ENCODE measurements around the gene TBXAS1. TPM values are rescaled to one million over a fixed set of nuclear protein-coding genes. Genes with fewer than 3 reads are reported as not detected.

TBXAS1 gene
- total RNA-seq, 1 experiment from 2014 or later = 2.3 TPM

DNA sequence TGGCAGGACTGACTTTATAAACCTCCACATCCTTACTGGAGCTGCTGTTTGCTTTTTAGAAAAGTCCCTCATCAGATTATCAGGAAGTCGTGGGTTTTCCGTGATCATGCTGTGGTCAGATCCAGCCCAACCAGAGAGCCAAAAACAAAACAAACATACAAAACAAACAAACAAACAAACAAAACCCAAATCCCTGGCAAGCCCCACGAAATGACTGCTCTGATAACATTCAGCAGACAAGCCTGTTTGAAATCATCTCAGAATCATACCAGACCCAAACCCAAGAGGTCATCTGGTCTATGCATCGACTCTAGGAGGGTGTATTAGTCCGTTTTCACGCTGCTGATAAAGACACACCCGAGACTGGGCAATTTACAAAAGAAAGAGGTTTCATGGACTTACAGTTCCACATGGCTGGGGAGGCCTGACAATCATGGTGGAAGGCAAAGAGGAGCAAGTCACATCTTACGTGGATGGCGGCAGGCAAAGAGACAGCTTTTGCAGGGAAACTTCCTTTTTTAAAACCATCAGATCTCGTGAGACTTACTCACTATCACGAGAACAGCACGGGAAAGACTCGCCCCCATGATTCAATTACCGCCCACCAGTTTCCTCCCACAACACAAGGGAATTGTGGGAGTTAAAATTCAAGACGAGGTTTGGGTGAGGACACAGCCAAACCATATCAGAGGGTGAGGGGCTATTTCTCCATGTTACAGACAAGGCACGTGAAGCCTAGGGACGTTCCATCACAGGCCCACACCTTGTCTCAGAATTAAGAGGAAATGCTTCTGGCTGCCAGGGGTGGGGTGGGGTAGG, 148.0 kb downstream of the TBXAS1 start (continued):
- TF ChIP-seq, protein P1, sequence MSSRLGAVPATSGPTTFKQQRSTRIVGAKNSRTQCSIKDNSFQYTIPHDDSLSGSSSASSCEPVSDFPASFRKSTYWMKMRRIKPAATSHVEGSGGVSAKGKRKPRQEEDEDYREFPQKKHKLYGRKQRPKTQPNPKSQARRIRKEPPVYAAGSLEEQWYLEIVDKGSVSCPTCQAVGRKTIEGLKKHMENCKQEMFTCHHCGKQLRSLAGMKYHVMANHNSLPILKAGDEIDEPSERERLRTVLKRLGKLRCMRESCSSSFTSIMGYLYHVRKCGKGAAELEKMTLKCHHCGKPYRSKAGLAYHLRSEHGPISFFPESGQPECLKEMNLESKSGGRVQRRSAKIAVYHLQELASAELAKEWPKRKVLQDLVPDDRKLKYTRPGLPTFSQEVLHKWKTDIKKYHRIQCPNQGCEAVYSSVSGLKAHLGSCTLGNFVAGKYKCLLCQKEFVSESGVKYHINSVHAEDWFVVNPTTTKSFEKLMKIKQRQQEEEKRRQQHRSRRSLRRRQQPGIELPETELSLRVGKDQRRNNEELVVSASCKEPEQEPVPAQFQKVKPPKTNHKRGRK (CRISPR knock-in tag; IDR thresholded peaks at IDR 0.05; ENCODE audit: borderline replicate concordance) = no peak
- TF ChIP-seq CREM (CRISPR knock-in tag; IDR thresholded peaks at IDR 0.05) (no peak), SMAD3 (CRISPR knock-in tag; IDR thresholded peaks at IDR 0.05; ENCODE audit: borderline replicate concordance) (no peak), FOXK1 (CRISPR knock-in tag; IDR thresholded peaks at IDR 0.05) (no peak), RORB (CRISPR knock-in tag; IDR thresholded peaks at IDR 0.05) (no peak)
- TF ChIP-seq, protein P2, sequence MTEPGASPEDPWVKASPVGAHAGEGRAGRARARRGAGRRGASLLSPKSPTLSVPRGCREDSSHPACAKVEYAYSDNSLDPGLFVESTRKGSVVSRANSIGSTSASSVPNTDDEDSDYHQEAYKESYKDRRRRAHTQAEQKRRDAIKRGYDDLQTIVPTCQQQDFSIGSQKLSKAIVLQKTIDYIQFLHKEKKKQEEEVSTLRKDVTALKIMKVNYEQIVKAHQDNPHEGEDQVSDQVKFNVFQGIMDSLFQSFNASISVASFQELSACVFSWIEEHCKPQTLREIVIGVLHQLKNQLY (CRISPR knock-in tag; IDR thresholded peaks at IDR 0.05) = no peak
- TF ChIP-seq, protein P3, sequence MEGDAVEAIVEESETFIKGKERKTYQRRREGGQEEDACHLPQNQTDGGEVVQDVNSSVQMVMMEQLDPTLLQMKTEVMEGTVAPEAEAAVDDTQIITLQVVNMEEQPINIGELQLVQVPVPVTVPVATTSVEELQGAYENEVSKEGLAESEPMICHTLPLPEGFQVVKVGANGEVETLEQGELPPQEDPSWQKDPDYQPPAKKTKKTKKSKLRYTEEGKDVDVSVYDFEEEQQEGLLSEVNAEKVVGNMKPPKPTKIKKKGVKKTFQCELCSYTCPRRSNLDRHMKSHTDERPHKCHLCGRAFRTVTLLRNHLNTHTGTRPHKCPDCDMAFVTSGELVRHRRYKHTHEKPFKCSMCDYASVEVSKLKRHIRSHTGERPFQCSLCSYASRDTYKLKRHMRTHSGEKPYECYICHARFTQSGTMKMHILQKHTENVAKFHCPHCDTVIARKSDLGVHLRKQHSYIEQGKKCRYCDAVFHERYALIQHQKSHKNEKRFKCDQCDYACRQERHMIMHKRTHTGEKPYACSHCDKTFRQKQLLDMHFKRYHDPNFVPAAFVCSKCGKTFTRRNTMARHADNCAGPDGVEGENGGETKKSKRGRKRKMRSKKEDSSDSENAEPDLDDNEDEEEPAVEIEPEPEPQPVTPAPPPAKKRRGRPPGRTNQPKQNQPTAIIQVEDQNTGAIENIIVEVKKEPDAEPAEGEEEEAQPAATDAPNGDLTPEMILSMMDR (IDR thresholded peaks at IDR 0.05) = no peak

DNA sequence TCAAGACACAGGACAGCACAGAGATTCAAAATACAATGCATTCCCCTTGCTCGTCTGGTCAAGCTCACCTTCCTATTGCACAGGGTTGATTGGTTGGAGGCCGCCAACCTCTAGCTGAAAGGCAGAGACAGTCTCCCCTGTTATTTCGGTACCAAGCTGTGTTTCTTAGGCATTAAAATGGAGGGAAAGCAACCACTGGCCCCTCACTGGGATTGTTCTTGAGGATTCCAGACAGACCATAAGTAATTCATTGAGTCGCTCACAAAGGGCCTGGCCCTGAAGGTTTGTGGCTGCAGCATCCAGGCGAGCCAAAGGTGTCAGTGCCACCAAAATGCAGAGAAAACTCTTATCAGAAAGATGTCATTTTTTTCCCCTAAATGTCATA, 152.4 kb downstream of the TBXAS1 start:
- no peaks in the 10 kb centered on the region for H3K36me3 Mint-ChIP-seq
- no peak overlapping the region for H3K4me3 Mint-ChIP-seq
- H3K27me3 Mint-ChIP-seq (ENCODE audit: low read depth) = no peaks in the 10 kb centered on the region; the same call in 1 of the 2 replicates
- ChIA-PET POLR2A (no interaction called here), CTCF (no interaction called here)
- H3K4me1 Mint-ChIP-seq = peaks cover 24% of the 10 kb centered on the region
- DNase-seq (ENCODE audit: low spot score) (no peak), ATAC-seq (peak; percentile 64)
- H3K27ac Mint-ChIP-seq = no peak overlapping the region
- TF ChIP-seq, protein P4, sequence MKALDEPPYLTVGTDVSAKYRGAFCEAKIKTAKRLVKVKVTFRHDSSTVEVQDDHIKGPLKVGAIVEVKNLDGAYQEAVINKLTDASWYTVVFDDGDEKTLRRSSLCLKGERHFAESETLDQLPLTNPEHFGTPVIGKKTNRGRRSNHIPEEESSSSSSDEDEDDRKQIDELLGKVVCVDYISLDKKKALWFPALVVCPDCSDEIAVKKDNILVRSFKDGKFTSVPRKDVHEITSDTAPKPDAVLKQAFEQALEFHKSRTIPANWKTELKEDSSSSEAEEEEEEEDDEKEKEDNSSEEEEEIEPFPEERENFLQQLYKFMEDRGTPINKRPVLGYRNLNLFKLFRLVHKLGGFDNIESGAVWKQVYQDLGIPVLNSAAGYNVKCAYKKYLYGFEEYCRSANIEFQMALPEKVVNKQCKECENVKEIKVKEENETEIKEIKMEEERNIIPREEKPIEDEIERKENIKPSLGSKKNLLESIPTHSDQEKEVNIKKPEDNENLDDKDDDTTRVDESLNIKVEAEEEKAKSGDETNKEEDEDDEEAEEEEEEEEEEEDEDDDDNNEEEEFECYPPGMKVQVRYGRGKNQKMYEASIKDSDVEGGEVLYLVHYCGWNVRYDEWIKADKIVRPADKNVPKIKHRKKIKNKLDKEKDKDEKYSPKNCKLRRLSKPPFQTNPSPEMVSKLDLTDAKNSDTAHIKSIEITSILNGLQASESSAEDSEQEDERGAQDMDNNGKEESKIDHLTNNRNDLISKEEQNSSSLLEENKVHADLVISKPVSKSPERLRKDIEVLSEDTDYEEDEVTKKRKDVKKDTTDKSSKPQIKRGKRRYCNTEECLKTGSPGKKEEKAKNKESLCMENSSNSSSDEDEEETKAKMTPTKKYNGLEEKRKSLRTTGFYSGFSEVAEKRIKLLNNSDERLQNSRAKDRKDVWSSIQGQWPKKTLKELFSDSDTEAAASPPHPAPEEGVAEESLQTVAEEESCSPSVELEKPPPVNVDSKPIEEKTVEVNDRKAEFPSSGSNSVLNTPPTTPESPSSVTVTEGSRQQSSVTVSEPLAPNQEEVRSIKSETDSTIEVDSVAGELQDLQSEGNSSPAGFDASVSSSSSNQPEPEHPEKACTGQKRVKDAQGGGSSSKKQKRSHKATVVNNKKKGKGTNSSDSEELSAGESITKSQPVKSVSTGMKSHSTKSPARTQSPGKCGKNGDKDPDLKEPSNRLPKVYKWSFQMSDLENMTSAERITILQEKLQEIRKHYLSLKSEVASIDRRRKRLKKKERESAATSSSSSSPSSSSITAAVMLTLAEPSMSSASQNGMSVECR (CRISPR knock-in tag; IDR thresholded peaks at IDR 0.05; ENCODE audit: borderline replicate concordance) = no peak
- TF ChIP-seq SOX15 (CRISPR knock-in tag; IDR thresholded peaks at IDR 0.05) = no peak
- TF ChIP-seq ZNF121 (CRISPR knock-in tag; IDR thresholded peaks at IDR 0.05) = no peak
- TF ChIP-seq, protein P5, sequence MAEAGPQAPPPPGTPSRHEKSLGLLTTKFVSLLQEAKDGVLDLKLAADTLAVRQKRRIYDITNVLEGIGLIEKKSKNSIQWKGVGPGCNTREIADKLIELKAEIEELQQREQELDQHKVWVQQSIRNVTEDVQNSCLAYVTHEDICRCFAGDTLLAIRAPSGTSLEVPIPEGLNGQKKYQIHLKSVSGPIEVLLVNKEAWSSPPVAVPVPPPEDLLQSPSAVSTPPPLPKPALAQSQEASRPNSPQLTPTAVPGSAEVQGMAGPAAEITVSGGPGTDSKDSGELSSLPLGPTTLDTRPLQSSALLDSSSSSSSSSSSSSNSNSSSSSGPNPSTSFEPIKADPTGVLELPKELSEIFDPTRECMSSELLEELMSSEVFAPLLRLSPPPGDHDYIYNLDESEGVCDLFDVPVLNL (CRISPR knock-in tag; IDR thresholded peaks at IDR 0.05; ENCODE audit: borderline replicate concordance, low read depth) = no peak
- no peak for TF ChIP-seq ELF4 (CRISPR knock-in tag; IDR thresholded peaks at IDR 0.05; ENCODE audit: low read depth)
- TF ChIP-seq RELA (CRISPR knock-in tag; IDR thresholded peaks at IDR 0.05; ENCODE audit: borderline replicate concordance) = no peak
- no peak for TF ChIP-seq TP53 (CRISPR knock-in tag; IDR thresholded peaks at IDR 0.05)
- no peak for TF ChIP-seq NR2C2 (CRISPR knock-in tag; IDR thresholded peaks at IDR 0.05)
- TF ChIP-seq, protein P6, sequence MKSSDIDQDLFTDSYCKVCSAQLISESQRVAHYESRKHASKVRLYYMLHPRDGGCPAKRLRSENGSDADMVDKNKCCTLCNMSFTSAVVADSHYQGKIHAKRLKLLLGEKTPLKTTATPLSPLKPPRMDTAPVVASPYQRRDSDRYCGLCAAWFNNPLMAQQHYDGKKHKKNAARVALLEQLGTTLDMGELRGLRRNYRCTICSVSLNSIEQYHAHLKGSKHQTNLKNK (CRISPR knock-in tag; IDR thresholded peaks at IDR 0.05) = no peak
- no peak for TF ChIP-seq SMAD3 (CRISPR knock-in tag; IDR thresholded peaks at IDR 0.05; ENCODE audit: borderline replicate concordance)
- TF ChIP-seq, protein P7, sequence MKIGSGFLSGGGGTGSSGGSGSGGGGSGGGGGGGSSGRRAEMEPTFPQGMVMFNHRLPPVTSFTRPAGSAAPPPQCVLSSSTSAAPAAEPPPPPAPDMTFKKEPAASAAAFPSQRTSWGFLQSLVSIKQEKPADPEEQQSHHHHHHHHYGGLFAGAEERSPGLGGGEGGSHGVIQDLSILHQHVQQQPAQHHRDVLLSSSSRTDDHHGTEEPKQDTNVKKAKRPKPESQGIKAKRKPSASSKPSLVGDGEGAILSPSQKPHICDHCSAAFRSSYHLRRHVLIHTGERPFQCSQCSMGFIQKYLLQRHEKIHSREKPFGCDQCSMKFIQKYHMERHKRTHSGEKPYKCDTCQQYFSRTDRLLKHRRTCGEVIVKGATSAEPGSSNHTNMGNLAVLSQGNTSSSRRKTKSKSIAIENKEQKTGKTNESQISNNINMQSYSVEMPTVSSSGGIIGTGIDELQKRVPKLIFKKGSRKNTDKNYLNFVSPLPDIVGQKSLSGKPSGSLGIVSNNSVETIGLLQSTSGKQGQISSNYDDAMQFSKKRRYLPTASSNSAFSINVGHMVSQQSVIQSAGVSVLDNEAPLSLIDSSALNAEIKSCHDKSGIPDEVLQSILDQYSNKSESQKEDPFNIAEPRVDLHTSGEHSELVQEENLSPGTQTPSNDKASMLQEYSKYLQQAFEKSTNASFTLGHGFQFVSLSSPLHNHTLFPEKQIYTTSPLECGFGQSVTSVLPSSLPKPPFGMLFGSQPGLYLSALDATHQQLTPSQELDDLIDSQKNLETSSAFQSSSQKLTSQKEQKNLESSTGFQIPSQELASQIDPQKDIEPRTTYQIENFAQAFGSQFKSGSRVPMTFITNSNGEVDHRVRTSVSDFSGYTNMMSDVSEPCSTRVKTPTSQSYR (CRISPR knock-in tag; IDR thresholded peaks at IDR 0.05) = no peak
- no peak for TF ChIP-seq JAZF1 (CRISPR knock-in tag; IDR thresholded peaks at IDR 0.05)
- TF ChIP-seq, protein P8, sequence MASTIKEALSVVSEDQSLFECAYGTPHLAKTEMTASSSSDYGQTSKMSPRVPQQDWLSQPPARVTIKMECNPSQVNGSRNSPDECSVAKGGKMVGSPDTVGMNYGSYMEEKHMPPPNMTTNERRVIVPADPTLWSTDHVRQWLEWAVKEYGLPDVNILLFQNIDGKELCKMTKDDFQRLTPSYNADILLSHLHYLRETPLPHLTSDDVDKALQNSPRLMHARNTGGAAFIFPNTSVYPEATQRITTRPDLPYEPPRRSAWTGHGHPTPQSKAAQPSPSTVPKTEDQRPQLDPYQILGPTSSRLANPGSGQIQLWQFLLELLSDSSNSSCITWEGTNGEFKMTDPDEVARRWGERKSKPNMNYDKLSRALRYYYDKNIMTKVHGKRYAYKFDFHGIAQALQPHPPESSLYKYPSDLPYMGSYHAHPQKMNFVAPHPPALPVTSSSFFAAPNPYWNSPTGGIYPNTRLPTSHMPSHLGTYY (CRISPR knock-in tag; IDR thresholded peaks at IDR 0.05) = no peak
- no peak for TF ChIP-seq ZNF138 (CRISPR knock-in tag; conservative IDR thresholded peaks at IDR 0.05)
- H3K9me3 Mint-ChIP-seq = no peaks in the 10 kb centered on the region

All from WTC11 (cell line).